IMR-90 (cell line): ENCODE measurements around the gene CUBN. TPM values are rescaled to one million over a fixed set of nuclear protein-coding genes. Genes with fewer than 3 reads are reported as not detected.
A peak's percentile ranks its signal among the peaks of the same experiment; 100 is the strongest.

Experiments used
- ATAC-seq: fragments of 200-7000 bp; cut with Tn5 transposase; 2 replicates; pipeline ENCODE4 v1.9.1; 2020; ENCODE audit warnings: low read depth, mild to moderate bottlenecking, moderate library complexity
- BruUV-seq: library from RNA; stranded (reverse); fragments of 400-500 nt; replicated peaks from 2 replicates; lab custom pipeline; 2021; lab: Mats Ljungman, UMichigan
- CTCF ChIA-PET: fragments of 300-600 bp; formaldehyde crosslinking; extraction: SDS; loops from one replicate; lab custom pipeline; 2021; ENCODE audit warnings: antibody characterized with exemption; lab: Yijun Ruan, JAX
- POLR2A ChIA-PET: fragments of 300-600 bp; sonication (Branson Sonifier 250); formaldehyde crosslinking; loops from one replicate; lab custom pipeline; 2022; ENCODE audit warnings: antibody characterized with exemption; ENCODE audit not compliant: unreplicated experiment; lab: Charles Lee
- DNase-seq: peaks from one replicate; pipeline ENCODE4 v3.0.0; 2013
- H2AFZ ChIP-seq: replicated peaks from 2 replicates; pipeline ENCODE3; 2013; ENCODE audit warnings: low read length, mild to moderate bottlenecking; ENCODE audit not compliant: poor library complexity
- H2AK5ac ChIP-seq: 2 replicates; pipeline ENCODE4 v1.6.1; 2013; ENCODE audit warnings: low read depth, low read length, inconsistent platforms
- H2AK9ac ChIP-seq: replicated peaks from 2 replicates; pipeline ENCODE3; 2013; ENCODE audit warnings: mild to moderate bottlenecking, low read depth, low read length, moderate library complexity; ENCODE audit not compliant: poor library complexity
- H2BK120ac ChIP-seq: 2 replicates; pipeline ENCODE4 v1.6.1; 2013; ENCODE audit warnings: low read depth, low read length, inconsistent platforms
- H2BK15ac ChIP-seq: 3 replicates; pipeline ENCODE4 v1.6.1; 2013; ENCODE audit warnings: low read depth, low read length, inconsistent platforms
- H2BK20ac ChIP-seq: 2 replicates; pipeline ENCODE4 v1.6.1; 2013; ENCODE audit warnings: low read depth, mild to moderate bottlenecking, inconsistent platforms, low read length, moderate library complexity
- H2BK5ac ChIP-seq: 2 replicates; pipeline ENCODE4 v1.6.1; 2013; ENCODE audit warnings: mild to moderate bottlenecking, low read depth, low read length, inconsistent platforms; ENCODE audit not compliant: poor library complexity, severe bottlenecking
- H3K14ac ChIP-seq: replicated peaks from 2 replicates; pipeline ENCODE4 v1.6.1; 2013; ENCODE audit warnings: low read depth, low read length, inconsistent platforms
- H3K18ac ChIP-seq: 2 replicates; pipeline ENCODE4 v1.6.1; 2013; ENCODE audit warnings: low read depth, low read length, control low read depth
- H3K23ac ChIP-seq: 2 replicates; pipeline ENCODE4 v1.6.1; 2013; ENCODE audit warnings: low read depth, low read length, inconsistent platforms
- H3K27ac ChIP-seq: 2 replicates; pipeline ENCODE4 v1.5.1; 2013; ENCODE audit warnings: mild to moderate bottlenecking, control low read depth, low read length; ENCODE audit not compliant: insufficient read depth
- H3K27me3 ChIP-seq: 2 replicates; pipeline ENCODE4 v1.6.1; 2013; ENCODE audit warnings: low read length; ENCODE audit not compliant: control insufficient read depth, insufficient read depth
- H3K36me3 ChIP-seq: 2 replicates; pipeline ENCODE4 v1.6.1; 2013; ENCODE audit warnings: low read length, mixed read lengths; ENCODE audit not compliant: control insufficient read depth, insufficient read depth
- H3K4ac ChIP-seq: 2 replicates; pipeline ENCODE4 v1.6.1; 2013; ENCODE audit warnings: low read depth, low read length, inconsistent platforms
- H3K4me1 ChIP-seq: 2 replicates; pipeline ENCODE4 v1.6.1; 2013; ENCODE audit warnings: low read length, mixed read lengths; ENCODE audit not compliant: control insufficient read depth, insufficient read depth
- H3K4me2 ChIP-seq: 2 replicates; pipeline ENCODE4 v1.6.1; 2013; ENCODE audit warnings: low read depth, mild to moderate bottlenecking, control low read depth, low read length, moderate library complexity
- H3K4me3 ChIP-seq: 2 replicates; pipeline ENCODE4 v1.5.1; 2013; ENCODE audit warnings: low read depth, mild to moderate bottlenecking, control low read depth, low read length, moderate library complexity; ENCODE audit not compliant: insufficient read depth
- H3K56ac ChIP-seq: 2 replicates; pipeline ENCODE4 v1.6.1; 2013; ENCODE audit warnings: low read length, inconsistent platforms; ENCODE audit not compliant: insufficient read depth; ENCODE audit errors: extremely low read depth
- H3K79me1 ChIP-seq, 2 experiments: 2 replicates each; pipeline ENCODE4 v1.6.1; 2013; ENCODE audit warnings: low read length in 2 of 2, inconsistent platforms in 1 of 2, low read depth in 1 of 2
- H3K9ac ChIP-seq: 2 replicates; pipeline ENCODE4 v1.6.1; 2013; ENCODE audit warnings: low read depth, low read length, control low read depth
- H3K9me1 ChIP-seq: 2 replicates; pipeline ENCODE4 v1.6.1; 2013; ENCODE audit warnings: low read length, inconsistent platforms; ENCODE audit not compliant: insufficient read depth
- H3K9me3 ChIP-seq: 2 replicates; pipeline ENCODE4 v1.6.1; 2013; ENCODE audit warnings: low read length; ENCODE audit not compliant: control insufficient read depth, insufficient read depth
- H4K20me1 ChIP-seq: 2 replicates; pipeline ENCODE4 v1.6.1; 2013; ENCODE audit warnings: low read length, inconsistent platforms; ENCODE audit not compliant: insufficient read depth
- H4K5ac ChIP-seq: 2 replicates; pipeline ENCODE4 v1.6.1; 2013; ENCODE audit warnings: mild to moderate bottlenecking, low read depth, low read length, control low read depth
- H4K8ac ChIP-seq, 2 experiments: 2 replicates each; pipeline ENCODE4 v1.6.1; 2013; ENCODE audit warnings: low read depth in 2 of 2, low read length in 2 of 2, control low read depth in 1 of 2, inconsistent platforms in 1 of 2
- H4K91ac ChIP-seq: 2 replicates; pipeline ENCODE4 v1.6.1; 2013; ENCODE audit warnings: low read depth, low read length, inconsistent platforms; ENCODE audit not compliant: insufficient read depth
- FOS ChIP-seq: fragments of 150-350 bp; IDR thresholded peaks from 2 replicates; pipeline ENCODE4 v1.6.1; 2016; ENCODE audit warnings: low read depth, low read length
- RAD21 ChIP-seq: IDR thresholded peaks from 2 replicates; pipeline ENCODE4 v1.6.1; 2012; ENCODE audit warnings: low read length, improper control_type of control experiment
- WGBS, 2 experiments: methylation state at CpG; one replicate each; pipeline versions ENCODE4 v1.1.5 to v1.1.7; 2013; ENCODE audit warnings: missing lambda C conversion rate in 2 of 2; ENCODE audit not compliant: insufficient read length in 1 of 2; ENCODE audit errors: extremely low coverage in 2 of 2; 5-methylcytosine and 5-hydroxymethylcytosine counted together
- dilution Hi-C: fragments of 300-500 bp; cut with HindIII; formaldehyde crosslinking; loops from one replicate; pipeline ENCODE4 v1.14.3; 2018; ENCODE audit warnings: low sequenced_read_pairs; ENCODE audit not compliant: unreplicated experiment
- in situ Hi-C: fragments of 300-500 bp; cut with MboI; formaldehyde crosslinking; loops from 3 replicates; pipeline ENCODE4 v1.14.3; 2019; ENCODE audit warnings: low sequenced_read_pairs, inconsistent platforms, mixed read lengths
- intact Hi-C: fragments of 100-400 bp; cut with micrococcal nuclease; formaldehyde crosslinking; loops from 2 replicates; pipeline ENCODE4 v1.10.0; 2022
- polyA plus RNA-seq, 3 experiments: library from polyadenylated mRNA; depleted of rRNA; stranded (reverse); fragments of >200 nt; gene quantifications; 2 replicates each; pipeline ENCODE4 v1.2.3, GENCODE V29; 2012; ENCODE audit warnings: low replicate concordance in 1 of 3
- total RNA-seq: library from RNA; depleted of rRNA; stranded (reverse); fragments of >200 nt; gene quantifications from 2 replicates; pipeline ENCODE4 v1.2.3, GENCODE V29; 2012

CUBN gene
- total and polyA plus RNA-seq, 2 of the 4 experiments (the other 2 are of a cell fraction) = 0.19 to 0.54 TPM

DNA sequence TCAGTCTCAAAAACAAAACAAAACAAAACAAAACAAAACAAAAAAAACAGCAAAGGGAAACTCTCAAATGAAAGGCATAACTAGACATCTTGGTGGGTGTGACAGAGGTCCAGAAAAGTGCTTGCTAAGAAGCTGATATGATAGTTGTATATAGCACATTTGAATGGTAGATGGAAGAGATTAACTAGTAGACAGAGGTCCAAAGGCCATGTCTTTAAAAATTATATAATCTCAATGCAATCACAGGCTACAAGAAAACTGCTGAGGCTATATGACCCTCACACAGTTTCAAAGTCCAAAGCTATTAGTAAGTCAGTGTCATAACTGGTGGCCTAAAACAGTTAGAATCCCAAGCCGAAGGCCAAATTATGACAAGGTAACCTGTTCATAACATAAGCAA lies 15.6 kb upstream of the CUBN start:
- intact Hi-C loops (no loop called here), dilution Hi-C loops (no loop called here), in situ Hi-C loops (no loop called here)
- H3K4me1 ChIP-seq = peaks cover 8% of the 10 kb centered on the region
- H4K8ac ChIP-seq = no peak overlapping the region
- POLR2A ChIA-PET = no interaction called here
- H3K9ac ChIP-seq = no peak overlapping the region
- H3K4me2 ChIP-seq = no peak overlapping the region
- H3K79me1 ChIP-seq = no peaks in the 10 kb centered on the region; a peak in 1 of 4 replicates
- H3K56ac ChIP-seq = no peak overlapping the region
- no peak overlapping the region for H2AK9ac ChIP-seq
- H2BK20ac ChIP-seq = no peak overlapping the region
- no TSS peak for BruUV-seq
- DNase-seq (no peak), ATAC-seq (no peak)
- H3K23ac ChIP-seq = no peak overlapping the region
- no peak overlapping the region for H2BK120ac ChIP-seq
- no CpG with 5 or more reads among the region's 1 CpG for WGBS, 2 experiments
- H2AFZ ChIP-seq = no peak overlapping the region
- no peaks in the 10 kb centered on the region for H4K20me1 ChIP-seq
- no peak overlapping the region for H4K91ac ChIP-seq
- CTCF ChIA-PET = no interaction called here
- H3K18ac ChIP-seq = no peak overlapping the region
- no peak for TF ChIP-seq FOS
- TF ChIP-seq RAD21 = no peak
- peak overlapping the region; percentile 24; the same call in 1 of the 2 replicates for H4K5ac ChIP-seq
- no peak overlapping the region for H3K4ac ChIP-seq
- H2BK5ac ChIP-seq = no peak overlapping the region
- no peaks in the 10 kb centered on the region for H3K9me3 ChIP-seq
- no peak overlapping the region for H3K14ac ChIP-seq
- no peak overlapping the region for H2AK5ac ChIP-seq
- H3K27me3 ChIP-seq = no peaks in the 10 kb centered on the region
- H3K27ac ChIP-seq = no peak overlapping the region
- no peaks in the 10 kb centered on the region for H3K36me3 ChIP-seq
- H3K9me1 ChIP-seq = peaks cover 3% of the 10 kb centered on the region; the same call in 1 of the 2 replicates
- H3K4me3 ChIP-seq = no peak overlapping the region
- H2BK15ac ChIP-seq = no peak overlapping the region
